Measurements from ENCODE around the gene SHROOM3. TPM values are rescaled to one million over a fixed set of nuclear protein-coding genes. Genes with fewer than 3 reads are reported as not detected.
"Not testable (repeated sequence)": the region's sequence is repeated elsewhere in the genome, so short reads cannot be mapped to it uniquely, and the experiment has no call there.

Gene SHROOM3
- polyA plus RNA-seq, 3 donors, result 31.1 to 35.4 (median 34.9) TPM

DNA sequence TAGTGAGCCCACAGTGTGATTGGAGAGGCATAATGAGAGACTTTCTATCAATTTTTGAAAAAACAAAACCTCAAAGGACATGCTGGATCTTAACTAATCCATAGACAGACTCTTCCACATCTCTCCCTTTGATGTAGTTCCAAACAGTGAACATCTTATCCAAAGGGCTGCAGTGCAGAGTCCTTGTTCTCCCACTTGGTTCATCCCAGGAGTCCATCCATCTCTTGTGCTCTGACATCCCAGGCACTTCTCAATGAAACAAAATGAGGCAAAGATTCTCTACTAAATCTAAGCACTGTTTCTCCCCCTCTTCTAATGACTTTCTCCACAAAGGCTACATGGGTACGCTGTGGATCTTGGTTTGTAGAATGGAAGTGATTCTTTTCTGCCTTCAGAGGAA, 8.3 kb downstream of the SHROOM3 start:
- DNase-seq (ENCODE audit: low read depth in 3 of 3, low spot score in 2 of 3), result no peak

GRCh38 chr4:76445911-76446310, 10.9 kb downstream of the SHROOM3 start:
- no peak for DNase-seq (ENCODE audit: low read depth in 3 of 3, low spot score in 2 of 3)

- no peak for DNase-seq (ENCODE audit: low read depth in 3 of 3, low spot score in 2 of 3)
Measured at GRCh38 chr4:76447393-76447851, 12.4 kb downstream of the SHROOM3 start.

- DNase-seq (ENCODE audit: low read depth in 3 of 3, low spot score in 2 of 3), result no peak
Measured at GRCh38 chr4:76448211-76448610, 13.2 kb downstream of the SHROOM3 start.

DNA sequence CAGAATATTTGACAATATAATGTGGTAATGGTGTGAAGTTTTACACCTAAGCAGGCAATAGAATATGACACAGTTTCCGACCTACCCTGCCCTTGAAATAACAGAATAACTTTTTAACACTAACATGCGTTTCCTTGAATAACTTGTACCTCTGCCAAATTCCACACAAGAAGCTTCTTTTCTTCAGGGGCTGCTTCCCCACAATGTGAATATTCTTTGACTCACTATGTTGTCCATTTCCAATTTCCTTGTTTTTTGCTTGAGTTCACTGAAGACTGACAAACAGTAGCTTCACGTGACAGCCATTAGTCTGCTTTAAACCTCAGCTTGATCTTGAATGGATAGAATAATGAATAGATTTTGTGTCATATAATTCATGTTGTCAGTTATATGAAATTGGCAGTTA, 14.3 kb downstream of the SHROOM3 start:
- DNase-seq (ENCODE audit: low read depth in 3 of 3, low spot score in 2 of 3), result no peak

DNA sequence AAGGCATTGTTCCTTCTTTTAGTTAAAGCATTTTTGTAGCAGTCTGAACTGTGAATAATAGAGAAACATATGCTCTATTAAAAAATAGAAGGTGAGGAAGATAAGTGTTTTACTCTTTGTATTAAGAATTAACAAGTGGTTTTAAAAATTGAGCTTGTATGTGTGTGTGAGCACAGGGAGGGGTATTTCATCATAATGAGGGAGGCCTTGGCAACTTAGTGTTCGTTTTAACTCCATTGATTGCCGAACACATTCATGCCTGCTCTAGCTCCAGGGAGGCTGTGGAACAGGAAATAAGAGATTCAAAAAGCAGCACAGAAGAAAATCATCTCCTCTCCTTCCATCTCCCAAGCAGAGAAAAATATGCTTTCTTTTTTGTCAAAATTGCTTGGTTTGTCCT, 14.8 kb downstream of the SHROOM3 start:
- DNase-seq (ENCODE audit: low read depth in 3 of 3, low spot score in 2 of 3), result no peak

DNA sequence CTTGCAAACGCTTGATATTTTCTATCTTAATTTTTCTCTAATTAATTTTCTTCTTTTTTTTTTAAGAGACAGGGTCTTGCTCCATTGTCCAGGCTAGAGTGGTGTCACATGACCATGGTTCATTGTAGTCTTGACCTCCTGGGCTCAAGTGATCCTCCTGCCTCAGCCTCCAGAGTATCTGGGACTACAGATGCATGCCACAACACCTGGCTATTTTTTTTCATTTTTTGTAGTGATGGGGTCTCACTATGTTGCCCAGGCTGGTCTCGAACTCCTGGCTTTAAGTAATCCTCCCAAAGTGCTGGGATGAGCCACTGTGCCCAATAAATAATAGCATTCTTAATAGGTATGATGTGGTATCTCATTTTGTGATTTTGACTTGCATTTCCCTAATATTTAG, 18.2 kb downstream of the SHROOM3 start:
- no peak for DNase-seq (ENCODE audit: low read depth in 3 of 3, low spot score in 2 of 3)

GRCh38 chr4:76454073-76454472, 19.0 kb downstream of the SHROOM3 start:
- DNase-seq (ENCODE audit: low read depth in 3 of 3, low spot score in 2 of 3), result not testable (repeated sequence)

- DNase-seq (ENCODE audit: low read depth in 3 of 3, low spot score in 2 of 3), result no peak
Measured at GRCh38 chr4:76457885-76458284, 22.9 kb downstream of the SHROOM3 start.

- DNase-seq (ENCODE audit: low read depth in 3 of 3, low spot score in 2 of 3), result no peak
Measured at GRCh38 chr4:76458297-76458696, 23.3 kb downstream of the SHROOM3 start.

DNA sequence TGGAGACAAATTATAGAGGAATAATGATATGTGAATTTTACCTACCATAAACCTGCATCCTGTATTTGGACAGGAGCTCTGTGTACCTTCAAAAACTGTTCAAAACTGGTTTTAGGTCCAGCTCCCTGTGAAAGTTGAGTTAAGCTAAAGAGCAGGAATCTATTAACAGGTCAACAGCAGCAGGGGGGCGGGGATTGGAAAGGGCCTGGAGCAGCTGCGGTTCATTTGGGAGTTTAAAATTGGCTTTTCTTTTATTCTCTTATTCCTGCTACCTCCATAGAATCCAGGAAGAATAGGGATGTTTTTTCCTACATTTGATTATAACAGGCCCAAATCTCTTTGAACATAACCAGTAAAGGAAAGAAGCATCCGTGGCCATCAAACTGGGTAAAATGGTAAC, 23.8 kb downstream of the SHROOM3 start:
- DNase-seq (ENCODE audit: low read depth in 3 of 3, low spot score in 2 of 3), result peak in 1 of 3 donors; percentile 10

DNA sequence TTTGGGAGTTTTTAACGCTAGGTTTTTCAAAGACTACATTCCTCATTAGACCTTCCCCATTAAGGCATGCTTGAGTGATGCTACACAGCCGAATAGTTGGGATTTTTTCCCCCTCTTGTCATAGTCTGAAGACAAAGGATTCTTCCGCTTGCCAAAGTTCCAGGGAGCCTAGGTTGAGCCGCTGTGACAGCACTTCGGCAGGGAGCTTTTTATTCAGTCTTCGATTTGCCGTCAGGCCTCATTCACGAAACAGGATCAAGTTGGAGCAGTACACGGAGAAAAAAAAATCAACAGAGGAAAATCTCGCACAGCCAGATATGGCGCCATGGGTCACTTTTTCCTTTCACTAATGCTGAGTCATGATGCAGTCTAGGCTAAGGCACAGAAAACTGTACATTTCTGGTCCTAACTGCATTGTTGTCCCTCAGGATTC, 24.3 kb downstream of the SHROOM3 start:
- peak in 1 of 3 donors; percentile 36 for DNase-seq (ENCODE audit: low read depth in 3 of 3, low spot score in 2 of 3)

- no peak for DNase-seq (ENCODE audit: low read depth in 3 of 3, low spot score in 2 of 3)
Measured at GRCh38 chr4:76463568-76463967, 28.5 kb downstream of the SHROOM3 start.

DNA sequence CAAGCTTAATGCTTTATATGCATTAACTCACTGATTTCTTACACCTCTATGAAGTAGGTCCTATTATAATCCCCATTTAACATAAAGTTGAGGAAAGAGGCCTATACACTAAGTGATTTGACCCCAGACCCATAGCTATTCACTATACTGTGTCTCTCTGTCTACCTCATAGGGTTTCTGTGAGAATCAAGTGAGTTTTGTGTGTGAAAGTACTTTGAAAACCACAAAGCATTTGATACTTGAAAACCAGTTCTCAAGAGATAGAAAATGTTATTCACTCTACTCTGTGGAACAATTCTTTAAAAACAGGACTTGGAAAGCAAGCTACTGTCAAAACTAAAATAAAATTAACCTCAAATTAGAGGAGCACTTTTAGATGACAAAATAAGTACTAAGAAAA, 35.0 kb downstream of the SHROOM3 start:
- DNase-seq (ENCODE audit: low read depth in 3 of 3, low spot score in 2 of 3), result no peak

- DNase-seq (ENCODE audit: low read depth in 3 of 3, low spot score in 2 of 3), result no peak
Measured at GRCh38 chr4:76470532-76470931, 35.5 kb downstream of the SHROOM3 start.

GRCh38 chr4:76476571-76476970, 41.5 kb downstream of the SHROOM3 start:
- no peak for DNase-seq (ENCODE audit: low read depth in 3 of 3, low spot score in 2 of 3)

- no peak for DNase-seq (ENCODE audit: low read depth in 3 of 3, low spot score in 2 of 3)
Measured at GRCh38 chr4:76484654-76485053, 49.6 kb downstream of the SHROOM3 start.

- DNase-seq (ENCODE audit: low read depth in 3 of 3, low spot score in 2 of 3), result no peak
Measured at GRCh38 chr4:76485450-76485849, 50.4 kb downstream of the SHROOM3 start.

DNA sequence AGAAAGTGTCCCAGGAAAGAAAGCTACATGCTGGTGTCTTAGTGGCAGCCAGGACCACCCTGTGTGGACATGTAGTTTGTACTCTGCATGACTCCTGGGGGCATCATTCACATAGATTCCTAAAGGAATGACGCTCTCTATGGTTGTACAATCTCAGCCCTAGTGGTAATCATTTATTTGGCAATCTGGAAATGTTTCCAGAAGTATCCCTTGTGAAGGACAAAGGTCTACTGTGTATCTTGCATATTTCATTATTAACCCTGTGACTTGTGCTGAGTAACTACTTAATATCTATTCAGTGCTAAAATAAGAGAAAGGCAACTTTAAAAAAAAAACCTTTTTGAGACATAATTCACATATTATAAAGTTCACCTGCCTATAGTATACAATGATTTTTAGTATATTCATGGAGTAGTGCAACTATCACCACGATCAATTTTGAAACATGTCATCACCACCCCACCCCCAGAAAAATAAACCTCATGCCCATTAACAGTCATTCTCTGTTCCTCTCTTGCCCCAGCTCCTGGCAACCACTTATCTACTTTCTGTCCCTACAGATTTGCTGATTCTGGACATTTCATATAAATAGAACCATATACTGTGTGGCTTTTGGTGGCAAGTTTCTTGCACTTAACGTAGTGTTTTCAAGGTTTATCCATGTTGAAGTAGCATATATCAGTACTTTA, 51.7 kb downstream of the SHROOM3 start:
- DNase-seq (ENCODE audit: low read depth in 3 of 3, low spot score in 2 of 3), result no peak

DNA sequence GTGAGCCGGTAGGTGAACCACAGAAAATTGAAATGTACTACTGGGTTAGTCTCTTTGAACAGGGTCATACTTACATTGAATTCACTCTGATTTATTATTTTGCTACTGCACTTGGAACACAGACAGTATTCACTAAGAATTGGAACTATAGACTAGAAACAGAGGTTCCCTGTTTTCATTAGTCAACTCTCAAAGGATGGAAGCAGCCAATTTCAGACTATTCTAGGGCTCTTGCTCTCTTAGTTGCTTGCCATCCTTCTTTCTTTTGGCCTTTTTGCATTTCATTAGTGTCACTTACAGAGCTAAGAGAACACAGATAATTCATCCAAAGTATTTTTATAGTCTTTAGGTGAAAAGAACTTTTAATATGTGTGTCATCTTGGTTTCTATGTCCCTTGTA, 52.6 kb downstream of the SHROOM3 start:
- no peak for DNase-seq (ENCODE audit: low read depth in 3 of 3, low spot score in 2 of 3)

DNA sequence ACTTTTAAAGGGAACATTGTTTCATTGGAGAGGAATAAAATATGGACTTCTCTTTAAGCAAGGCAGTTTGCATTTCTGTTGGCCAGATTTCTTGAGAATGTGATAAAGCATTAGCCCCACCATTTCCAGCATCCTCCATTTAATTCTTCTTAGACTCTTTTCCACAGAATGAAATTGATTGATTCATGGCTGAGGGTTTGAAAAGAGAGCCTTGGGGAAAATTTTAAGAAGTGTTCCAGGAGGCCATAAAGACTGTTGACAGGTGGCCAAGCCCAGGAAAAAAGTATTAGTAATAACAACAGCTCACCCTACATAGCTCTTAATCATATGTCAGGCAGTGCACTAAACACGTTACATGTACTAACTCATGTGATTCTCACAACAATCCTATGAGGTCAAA, 53.4 kb downstream of the SHROOM3 start:
- DNase-seq (ENCODE audit: low read depth in 3 of 3, low spot score in 2 of 3), result no peak

- DNase-seq (ENCODE audit: low read depth in 3 of 3, low spot score in 2 of 3), result no peak
Measured at GRCh38 chr4:76488888-76489685, 54.1 kb downstream of the SHROOM3 start.

Measured in right renal cortex interstitium (tissue), 3 donors.